ENCODE measurements around the gene OTOF.

- TF ChIP-seq RCOR1 (IDR thresholded peaks at IDR 0.05; ENCODE audit: low read length) (no peak), CTCF (IDR thresholded peaks at IDR 0.05) (no peak), EP300 (IDR thresholded peaks at IDR 0.05; ENCODE audit: borderline replicate concordance in 1 of 2, low read depth in 1 of 2, low read length in 1 of 2) (no peak), TEAD4 (IDR thresholded peaks at IDR 0.05; ENCODE audit: borderline replicate concordance, insufficient read depth) (no peak), CHD2 (IDR thresholded peaks at IDR 0.05; ENCODE audit: low read length, partially characterized antibody) (no peak), POLR2AphosphoS5 (IDR thresholded peaks at IDR 0.05; ENCODE audit: low read depth, low read length) (no peak), SIN3A (IDR thresholded peaks at IDR 0.05; ENCODE audit: borderline replicate concordance, low read depth, low read length) (no peak), RXRA (IDR thresholded peaks at IDR 0.05; ENCODE audit: borderline replicate concordance, low read depth) (no peak), YY1 (IDR thresholded peaks at IDR 0.05; ENCODE audit: low read depth) (no peak), FOSL2 (IDR thresholded peaks at IDR 0.05; ENCODE audit: borderline replicate concordance, low read depth) (no peak), RFX5 (IDR thresholded peaks at IDR 0.05; ENCODE audit: low read length) (no peak), GABPA (IDR thresholded peaks at IDR 0.05; ENCODE audit: low read depth) (no peak), NRF1 (IDR thresholded peaks at IDR 0.05; ENCODE audit: low read depth, low read length) (no peak), JUND (IDR thresholded peaks at IDR 0.05) (no peak)
Measured at GRCh38 chr2:26475832-26476501, 2.0 kb downstream of the OTOF start.

All from SK-N-SH (cell line).